ENCODE results near the gene COX7A2L.
"Not testable (repeated sequence)": the region's sequence is repeated elsewhere in the genome, so short reads cannot be mapped to it uniquely, and the experiment has no call there.

The COX7A2L gene

DNA sequence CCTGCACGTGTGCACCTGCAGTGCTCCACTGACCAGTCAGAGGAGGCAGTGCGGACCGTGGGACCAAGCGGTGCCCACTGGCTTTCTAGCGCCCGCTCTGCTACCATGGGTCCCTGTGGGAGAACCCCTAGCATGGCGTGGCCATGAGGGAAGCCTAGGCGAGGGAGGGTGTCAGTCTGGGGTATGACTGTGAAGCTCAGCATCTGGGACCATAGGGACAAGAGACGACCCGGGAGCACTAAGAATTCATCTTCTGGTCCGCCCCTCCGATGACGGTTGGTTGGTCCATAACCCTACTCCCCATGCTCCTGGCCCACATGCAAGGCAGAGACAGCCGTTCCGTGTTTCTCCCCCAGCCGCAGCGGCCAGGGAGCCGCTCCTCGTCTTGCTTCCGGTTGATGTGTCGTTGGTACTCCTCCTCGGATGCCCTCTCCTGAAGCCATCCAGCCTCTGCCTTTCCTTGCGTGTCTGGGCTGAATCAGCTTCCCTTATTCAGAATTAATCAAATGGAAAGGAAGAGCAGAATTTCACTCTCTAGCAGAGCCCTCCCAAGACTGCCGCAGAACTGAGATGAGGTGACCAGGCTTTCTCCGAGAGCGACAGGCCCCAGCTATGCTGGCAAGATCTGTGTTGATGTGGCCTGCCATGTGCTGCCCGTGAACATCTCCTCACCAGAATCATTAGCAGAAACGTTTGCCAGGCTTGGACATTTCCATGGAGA lies 23.0 kb downstream of the COX7A2L start:
- no peak for DNase-seq

DNA sequence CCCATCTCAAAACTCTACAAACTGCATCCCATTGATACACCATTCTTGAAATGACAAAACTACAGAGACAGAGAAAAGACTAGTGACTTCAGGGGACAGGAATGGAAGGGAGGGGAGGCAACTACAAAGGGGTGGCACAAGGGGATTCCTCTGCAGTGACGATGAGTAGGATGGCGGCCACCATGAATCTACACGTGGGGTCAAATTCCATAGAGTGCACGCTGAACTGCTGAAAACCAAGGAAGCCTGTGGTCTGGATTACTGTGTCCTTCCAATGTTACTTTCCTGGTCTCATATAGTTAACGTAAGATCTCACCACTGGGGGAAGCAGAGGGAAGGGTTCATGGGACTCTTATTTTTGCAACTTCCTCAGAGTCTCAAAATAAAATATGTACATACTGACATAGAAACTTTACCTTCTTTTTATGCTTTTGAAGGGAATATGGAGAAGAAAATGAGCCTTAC lies 23.6 kb downstream of the COX7A2L start:
- no peak for DNase-seq

DNA sequence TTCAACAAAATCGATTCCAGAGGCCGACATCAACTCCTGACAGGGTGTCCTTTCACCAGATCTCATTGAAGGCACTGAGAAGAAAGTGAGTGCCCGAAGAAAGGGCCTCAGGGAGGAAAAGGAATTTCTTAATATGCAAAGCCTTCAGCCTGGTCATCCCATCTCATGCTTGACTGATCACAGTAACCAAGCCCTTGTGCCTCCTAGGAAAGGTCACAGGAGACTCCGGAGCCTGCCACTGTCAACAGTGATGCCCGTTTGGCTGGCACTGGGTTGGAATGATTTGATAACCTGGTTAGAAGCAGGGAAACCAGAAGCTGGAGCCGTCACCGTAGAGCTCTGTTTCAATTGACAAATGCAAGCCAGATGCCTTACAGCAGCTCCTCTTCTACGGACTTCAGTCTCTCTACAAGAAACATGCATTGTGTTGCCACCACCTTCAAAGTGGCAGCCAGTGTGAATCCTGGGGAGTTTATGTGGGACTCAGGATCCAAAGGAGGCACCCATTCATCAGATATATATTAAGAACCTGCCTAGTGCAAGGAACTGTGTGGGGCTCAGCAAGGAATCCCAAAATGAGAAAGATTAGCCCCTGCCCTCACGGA lies 24.6 kb downstream of the COX7A2L start:
- no peak for DNase-seq

DNA sequence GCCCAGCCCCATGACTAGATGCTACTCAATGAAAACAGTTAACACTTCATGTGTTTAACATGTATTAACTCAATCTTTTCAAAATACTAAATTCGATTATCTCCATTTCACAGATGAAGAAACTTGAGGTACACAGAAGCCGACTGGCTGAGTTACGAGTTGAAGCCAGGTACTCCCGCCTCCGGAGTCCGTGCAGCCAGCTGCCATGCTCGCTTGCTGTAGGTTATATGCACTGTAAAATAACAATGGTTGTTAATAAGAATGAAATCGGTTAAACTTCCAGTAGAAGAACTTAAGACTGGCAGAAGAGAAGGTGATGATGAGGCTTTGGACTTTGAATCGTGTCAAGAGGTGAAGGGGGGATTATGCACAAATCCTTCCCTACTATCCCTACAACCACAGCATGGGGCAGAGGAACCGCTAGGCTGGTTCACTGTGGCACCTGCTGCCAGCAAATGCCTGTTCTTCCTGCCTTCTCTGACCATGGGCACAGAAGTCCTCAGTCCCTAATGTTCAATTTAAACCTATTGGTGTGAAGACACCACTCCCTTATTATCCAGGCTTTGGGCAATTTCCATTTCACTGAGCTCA lies 25.4 kb downstream of the COX7A2L start:
- DNase-seq, result no peak

DNA sequence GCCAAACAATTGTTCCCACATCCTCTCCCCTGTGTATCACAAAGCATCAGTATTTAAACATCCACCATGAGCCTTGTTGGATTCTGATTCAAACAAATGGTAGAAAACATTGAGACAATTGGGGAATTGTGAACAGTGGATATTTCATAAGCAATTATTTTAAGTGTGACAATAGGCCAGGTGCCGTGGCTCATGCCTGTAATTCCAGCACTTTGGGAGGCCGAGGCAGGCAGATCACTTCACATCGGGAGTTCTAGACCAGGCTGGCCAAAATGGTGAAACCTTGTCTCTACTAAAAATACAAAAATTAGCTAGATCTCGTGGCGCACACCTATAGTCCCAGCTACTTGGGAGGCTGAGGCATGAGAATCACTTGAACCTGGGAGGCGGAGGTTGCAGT lies 26.2 kb downstream of the COX7A2L start:
- not testable (repeated sequence) for DNase-seq

DNA sequence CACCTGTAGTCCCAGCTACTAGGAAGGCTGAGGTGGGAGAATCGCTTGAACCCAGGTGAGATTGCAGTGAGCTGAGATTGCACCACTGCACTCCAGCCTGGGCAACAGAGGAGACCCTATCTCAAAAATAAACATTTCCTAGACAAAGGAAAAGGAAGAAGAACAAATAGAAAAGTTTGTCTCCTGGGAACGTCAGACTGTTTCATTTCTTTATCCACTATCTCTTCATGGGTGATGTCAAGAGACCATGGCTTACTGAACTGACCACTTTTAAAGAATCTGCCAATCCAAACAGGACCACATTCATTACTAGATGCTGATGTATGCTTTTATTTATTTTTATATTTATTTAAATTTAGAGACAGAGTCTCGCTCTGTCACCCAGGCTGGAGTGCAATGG lies 26.8 kb downstream of the COX7A2L start:
- no peak for DNase-seq

DNA sequence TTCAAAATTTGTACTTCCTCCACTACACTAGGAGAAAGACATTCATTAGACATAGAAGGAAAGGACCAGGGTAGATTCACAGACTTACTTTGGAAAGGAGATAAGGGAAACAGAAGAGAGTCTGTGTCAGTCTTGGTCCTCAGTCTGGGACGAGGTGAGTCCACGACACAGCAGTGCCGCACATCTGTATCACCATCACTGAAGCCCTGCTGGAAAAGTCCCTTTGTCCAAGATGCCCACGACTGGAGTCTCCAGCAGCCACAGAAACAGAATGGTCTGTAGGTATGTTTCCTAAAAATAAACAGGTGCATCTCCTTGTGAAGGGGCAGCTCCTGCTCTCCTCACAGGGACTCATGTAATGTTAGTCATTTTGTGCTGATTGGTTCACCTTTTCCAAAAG lies 27.4 kb downstream of the COX7A2L start:
- DNase-seq, result no peak

DNA sequence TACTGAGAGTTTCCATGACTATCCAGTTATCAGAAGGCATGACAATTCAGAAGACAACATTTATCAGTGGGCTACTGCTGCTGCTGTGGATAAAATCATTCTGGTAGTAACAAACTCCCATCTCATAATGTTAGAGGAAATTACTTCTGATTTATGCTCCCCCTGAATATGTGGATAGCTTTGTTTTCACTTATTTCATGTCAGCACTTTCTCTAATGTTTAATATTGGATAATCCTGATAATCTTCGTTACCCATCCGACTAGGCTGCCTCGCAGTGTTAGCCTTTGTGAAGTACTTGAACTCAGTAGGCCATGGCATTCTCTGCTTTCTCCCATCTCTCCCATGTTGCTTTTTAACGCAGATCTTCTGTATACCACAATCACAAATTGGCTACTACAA lies 28.4 kb downstream of the COX7A2L start:
- DNase-seq, result no peak

DNA sequence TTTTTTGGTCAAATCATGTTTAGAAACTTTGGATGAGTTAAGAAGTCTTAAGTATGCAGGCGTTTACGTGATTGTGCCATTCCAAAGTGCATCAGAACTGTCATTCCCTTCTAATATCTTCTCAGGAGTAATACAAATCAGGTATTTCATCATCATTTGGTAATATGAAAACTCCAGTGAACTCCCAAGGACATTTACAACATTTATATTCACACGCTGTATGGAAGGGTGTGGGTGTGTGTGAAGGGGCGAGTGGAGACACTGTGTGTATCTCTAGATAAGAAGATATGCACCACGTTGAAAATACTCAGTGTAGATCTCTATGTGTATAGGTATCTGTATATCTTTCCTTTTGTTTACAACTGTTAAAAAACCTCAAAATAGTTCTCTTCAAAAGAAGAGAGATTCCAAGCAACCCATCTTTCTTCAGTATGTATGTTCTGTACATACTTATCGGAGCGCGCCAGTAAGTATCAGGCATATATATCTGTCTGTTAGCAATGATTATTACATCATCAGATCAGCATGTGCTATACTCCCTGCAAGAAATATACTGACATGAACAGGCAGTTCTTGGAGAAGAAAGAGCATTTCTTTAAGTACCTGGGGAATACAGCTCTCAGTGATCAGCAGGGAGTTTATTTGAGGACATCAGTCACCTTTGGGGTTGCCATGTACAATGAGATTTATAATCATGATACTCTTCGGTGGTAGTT lies 29.3 kb downstream of the COX7A2L start:
- no peak for DNase-seq

DNA sequence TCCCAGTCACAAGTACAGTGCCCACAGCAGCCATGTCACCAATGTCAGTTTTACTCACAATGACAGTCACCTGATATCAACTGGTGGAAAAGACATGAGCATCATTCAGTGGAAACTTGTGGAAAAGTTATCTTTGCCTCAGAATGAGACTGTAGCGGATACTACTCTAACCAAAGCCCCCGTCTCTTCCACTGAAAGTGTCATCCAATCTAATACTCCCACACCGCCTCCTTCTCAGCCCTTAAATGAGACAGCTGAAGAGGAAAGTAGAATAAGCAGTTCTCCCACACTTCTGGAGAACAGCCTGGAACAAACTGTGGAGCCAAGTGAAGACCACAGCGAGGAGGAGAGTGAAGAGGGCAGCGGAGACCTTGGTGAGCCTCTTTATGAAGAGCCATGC lies 31.3 kb downstream of the COX7A2L start:
- DNase-seq, result no peak

DNA sequence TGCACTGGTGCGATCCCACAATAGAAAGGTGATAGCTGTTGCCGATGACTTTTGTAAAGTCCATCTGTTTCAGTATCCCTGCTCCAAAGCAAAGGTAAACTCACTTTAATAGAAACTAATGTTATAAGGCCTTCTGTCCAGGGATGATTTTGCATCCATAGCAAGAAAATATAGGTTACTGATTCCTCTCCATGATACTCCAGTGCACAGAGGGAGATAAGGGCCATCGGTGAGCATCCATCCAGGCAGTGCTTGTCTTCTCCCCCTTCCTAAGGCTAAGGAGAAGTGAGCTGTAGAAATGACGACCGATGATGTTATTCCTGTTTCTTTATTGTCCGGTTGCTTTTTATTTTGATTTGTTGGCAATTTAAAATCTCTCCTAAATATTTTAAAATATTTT lies 32.1 kb downstream of the COX7A2L start:
- DNase-seq, result no peak

DNA sequence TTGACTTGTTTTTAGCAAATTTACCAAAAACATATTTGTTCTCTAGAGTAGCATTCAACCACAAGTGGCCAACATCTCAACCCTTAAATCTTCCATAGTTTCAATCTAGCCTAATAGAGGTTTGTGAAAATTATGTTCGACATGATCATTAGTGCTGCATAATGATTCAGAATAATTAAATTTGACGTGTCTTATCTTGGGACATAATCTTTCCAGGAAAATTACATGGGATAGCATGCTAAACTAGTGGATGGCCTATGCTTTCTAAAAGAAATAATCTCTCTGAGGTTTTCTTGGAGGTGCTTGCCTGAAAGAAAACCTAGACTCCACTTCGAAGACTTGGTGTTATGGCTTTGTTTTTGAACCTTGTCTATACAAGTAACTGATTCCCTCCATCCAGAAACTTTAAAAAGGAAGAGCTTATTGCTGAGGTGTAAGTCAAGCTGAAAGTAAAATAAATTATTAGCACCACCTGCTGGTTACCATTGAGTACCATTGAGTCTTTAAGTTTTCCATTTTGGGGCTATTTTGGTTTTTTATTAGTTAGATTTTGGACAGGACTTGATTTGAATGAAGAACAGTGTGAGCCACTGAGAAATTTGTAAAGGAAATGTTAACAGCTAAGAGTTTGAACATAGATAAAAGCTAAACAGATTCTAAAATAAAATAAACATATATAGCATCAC lies 32.7 kb downstream of the COX7A2L start:
- peak in 1 of 3 experiments; percentile 53 for DNase-seq

DNA sequence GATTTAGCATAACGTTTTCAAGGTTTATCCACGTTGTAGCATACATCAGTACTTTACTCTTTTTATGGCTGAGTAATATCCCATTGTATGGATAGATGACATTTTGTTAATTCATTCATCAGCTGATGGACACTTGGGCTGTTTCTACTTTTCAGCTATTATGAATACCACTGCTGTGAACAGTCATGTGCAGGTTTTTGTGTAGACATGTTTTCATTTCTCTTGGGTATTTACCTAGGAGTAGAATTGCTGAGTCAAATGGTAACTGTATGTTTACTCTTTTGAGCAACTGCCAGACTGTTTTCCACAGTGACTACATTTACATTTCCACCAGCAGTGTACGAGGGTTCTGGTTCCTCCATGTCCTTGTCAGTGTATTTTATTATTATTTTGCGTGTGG lies 33.9 kb downstream of the COX7A2L start:
- DNase-seq, result peak in 1 of 3 experiments; percentile 57

DNA sequence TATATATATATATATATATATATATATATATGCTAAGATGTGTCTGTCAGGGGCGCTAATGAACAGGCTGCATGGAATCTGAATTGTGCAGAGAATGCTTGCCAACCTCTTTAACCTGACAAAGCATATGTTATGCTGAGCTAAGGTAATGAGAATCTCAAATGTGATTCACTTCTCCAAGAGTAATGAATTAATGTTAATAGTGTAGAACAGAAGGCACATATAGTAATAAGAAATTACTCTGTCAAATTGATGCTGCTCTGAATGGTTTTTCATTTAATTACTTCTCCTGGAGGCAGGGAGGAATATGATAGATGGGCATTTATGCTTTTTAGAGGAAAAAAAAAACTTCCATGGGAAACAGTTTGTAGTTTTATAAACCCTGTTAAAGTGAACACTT lies 35.4 kb downstream of the COX7A2L start:
- no peak for DNase-seq

DNA sequence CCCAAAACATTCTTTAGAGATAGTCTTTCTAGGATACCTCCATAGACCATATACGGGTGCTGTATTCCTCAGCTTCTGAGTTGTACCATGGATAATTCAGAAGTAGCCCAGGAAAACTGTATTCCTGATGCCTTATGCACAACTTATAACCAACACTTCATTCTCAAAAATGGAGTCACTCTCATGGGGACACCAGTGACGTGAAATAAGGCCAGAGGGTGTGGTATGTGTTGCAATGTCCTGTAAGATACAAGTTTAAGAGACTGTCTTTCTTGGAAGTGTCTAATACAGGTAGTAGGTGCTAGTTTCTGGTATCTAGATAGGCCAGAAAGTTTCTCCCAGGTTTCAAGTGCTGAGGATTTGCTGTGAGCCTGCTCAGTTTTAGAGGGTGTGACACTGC lies 36.1 kb downstream of the COX7A2L start:
- no peak for DNase-seq

DNA sequence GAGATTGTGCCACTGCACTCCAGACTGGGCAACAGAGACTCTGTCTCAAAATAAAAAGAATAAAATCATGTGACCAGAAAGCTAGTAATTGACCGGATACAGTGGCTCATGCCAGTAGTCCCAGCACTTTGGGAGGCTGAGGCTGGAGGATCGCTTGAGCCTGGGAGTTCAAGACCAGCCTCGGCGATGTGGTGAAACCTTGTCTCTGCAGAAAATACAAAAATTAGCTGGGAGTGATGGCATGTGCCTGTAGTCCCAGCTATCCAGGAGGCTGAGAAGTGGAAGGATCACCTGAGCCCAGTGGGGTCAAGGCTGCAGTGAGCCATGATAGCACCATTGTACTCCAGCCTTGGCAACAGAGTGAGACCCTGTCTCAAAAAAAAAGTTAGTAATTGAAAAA lies 36.8 kb downstream of the COX7A2L start:
- DNase-seq, result no peak

DNA sequence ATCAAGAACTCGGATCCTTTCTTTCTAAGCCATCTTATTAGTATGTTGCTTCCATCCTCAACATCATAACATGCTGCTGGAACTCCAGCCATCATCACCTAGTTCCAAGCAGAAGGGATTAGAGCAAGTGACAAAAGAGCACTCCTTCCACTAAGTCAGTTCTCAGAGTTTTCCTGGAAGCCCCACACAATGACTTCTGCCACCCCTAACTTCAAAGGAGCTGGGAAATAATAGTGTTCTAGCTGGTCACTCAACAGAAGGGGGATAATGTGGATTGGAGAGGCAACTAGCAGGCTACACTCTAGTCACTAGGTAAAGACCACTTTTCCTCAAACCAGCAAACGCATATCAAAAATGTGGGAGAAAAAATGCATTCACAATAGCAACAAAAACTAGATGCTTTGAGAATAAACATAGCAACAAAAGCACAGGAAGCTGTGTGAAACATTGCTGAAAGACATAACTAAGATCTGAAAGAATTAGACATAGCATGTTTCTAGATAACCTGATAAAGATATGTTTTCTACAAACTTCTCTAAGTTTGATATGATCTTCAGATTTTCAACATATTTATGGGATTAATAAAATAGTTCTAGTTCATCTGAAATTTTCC lies 39.5 kb downstream of the COX7A2L start:
- DNase-seq, result no peak

DNA sequence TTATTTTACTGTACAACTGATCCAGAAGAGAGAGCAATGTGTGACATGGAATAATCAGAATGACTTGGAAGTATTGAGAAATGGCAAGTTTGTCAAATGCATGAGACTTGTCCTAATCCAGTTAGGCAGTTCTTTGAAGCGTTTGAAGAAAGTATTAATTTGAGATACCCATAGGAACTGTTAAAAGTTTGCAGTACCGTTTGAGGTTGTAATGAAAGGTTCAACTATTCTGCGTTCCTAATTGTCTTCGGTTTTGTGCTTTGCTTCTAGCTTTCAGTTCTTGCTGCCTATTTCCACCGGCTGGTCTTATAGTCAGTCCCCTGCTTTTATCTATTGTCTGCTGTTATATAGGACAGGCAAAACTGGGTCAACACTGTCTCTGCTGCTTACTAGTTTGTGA lies 41.8 kb downstream of the COX7A2L start:
- no peak for DNase-seq

DNA sequence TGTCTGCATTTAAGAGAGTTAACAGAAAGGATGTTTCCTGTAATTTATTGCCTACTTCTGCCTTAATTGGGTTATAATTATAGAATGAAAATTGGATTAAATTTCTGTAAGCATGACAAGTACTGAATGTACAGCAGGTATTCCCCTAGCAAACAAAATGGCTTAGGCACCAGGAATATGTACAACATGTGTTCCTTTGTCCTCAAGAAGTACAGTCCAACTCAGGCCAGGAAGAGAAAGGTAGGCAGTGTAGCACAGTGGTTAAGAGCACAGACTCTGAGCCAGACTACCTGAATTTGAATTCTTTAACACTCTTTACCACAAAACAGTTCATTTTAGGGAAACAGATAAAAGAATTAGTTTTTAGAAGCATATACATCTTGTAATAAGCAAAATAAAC lies 43.1 kb downstream of the COX7A2L start:
- DNase-seq, result no peak

DNA sequence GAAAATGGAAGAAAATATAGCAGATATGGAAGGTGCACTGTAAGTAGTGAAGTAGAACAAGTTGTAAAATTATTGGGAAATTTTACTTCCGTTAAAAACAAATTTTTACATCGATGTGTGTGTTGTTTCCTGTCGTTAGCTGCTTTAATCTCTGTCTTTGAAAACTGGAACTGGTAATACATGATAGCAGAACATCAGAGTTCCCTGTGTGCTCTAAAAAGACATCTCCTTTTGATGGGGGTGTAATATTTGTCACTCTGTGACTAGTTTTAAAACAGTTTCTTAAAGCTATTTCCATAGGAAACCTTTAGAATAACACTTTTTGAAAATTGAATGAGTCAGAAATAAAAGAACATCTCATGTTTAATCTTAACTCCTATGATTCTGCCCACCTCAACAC lies 43.5 kb downstream of the COX7A2L start:
- DNase-seq, result no peak

DNA sequence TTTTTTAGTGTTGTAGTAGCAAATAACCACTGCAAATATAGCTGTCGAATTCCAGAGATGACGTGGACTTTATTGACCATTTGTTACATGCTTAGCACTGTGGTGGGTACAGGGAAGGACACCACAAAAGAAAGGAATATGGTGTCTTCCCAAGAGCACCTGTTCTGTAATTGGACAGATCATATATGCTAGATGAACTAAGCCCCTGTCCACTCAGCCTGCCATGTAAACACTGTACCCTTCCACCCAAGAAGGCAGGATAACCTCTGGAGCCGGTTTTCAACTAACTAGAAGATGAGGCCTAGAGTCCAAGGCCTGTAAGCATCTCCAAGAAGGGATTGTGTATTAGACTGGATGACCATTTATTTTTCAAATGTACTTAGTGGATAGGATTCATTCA lies 44.1 kb downstream of the COX7A2L start:
- no peak for DNase-seq

DNA sequence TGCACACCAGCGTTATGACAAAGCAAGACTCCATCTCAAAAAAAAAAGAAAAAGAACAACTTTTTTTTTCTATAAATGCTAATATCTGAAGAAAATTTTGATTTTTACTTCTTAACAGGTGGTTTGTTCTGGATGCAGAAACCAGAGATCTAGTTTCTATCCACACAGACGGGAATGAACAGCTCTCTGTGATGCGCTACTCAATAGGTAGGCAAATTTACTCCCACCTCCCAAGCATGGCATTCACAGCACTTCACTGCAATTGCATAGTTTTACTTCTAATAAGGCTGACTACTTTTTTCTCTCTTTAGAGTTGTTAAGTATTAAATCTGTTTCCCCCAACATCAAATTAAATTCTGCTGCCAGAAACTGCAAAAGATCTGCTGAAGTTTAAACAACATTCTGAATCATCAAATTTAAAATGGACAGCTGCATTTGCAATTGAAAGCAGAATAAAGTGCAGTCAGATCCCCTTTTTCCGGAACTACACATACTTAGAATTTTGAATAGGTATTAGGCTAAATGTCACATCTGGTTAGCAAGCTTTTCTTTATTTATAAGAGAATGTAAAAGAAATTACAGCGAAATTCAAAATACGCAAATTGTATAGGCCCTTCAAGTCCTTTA lies 45.1 kb downstream of the COX7A2L start:
- DNase-seq, result no peak

All from NCI-H1417 (cell line).